Keratinocyte (primary cell): Measurements from ENCODE around the gene CD36.

Source experiments
- EZH2 ChIP-seq: IDR thresholded peaks from one replicate; pipeline ENCODE4 v1.6.1; 2012; ENCODE audit warnings: inconsistent platforms, mild to moderate bottlenecking, low read length, moderate library complexity
- TF ChIP-seq, protein P1 (sequence below), 3 experiments: IDR thresholded peaks in 1 of 3; conservative IDR thresholded peaks in 1 of 3; optimal IDR thresholded peaks in 1 of 3; 2 replicates in 2 of 3; 3 replicates in 1 of 3; pipeline versions ENCODE3 to v1.5.1; 2011; ENCODE audit warnings: low read length in 3 of 3, mild to moderate bottlenecking in 3 of 3, moderate library complexity in 2 of 3, control low read depth in 1 of 3, inconsistent platforms in 1 of 3; ENCODE audit not compliant: insufficient read depth in 2 of 3; ENCODE audit errors: extremely low read depth in 1 of 3

DNA sequence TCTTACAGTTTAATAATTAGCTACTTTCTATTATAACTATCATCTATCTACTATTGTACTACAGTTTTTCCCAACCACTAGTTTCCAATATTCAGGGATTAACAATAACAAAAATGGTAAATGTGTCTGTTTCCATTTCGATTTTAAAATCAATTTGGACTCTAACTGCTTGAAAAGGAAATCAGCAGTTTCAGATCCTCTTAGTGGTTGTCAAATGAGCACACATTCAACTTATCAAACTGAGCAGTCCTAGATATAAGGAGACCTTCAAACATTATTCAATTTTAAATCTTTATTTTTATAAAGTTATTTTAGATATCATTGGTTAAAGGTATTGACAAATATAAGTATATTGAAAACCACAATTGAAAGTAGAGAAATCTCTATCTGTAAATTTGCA, 46.8 kb upstream of the CD36 start:
- TF ChIP-seq, protein P1, sequence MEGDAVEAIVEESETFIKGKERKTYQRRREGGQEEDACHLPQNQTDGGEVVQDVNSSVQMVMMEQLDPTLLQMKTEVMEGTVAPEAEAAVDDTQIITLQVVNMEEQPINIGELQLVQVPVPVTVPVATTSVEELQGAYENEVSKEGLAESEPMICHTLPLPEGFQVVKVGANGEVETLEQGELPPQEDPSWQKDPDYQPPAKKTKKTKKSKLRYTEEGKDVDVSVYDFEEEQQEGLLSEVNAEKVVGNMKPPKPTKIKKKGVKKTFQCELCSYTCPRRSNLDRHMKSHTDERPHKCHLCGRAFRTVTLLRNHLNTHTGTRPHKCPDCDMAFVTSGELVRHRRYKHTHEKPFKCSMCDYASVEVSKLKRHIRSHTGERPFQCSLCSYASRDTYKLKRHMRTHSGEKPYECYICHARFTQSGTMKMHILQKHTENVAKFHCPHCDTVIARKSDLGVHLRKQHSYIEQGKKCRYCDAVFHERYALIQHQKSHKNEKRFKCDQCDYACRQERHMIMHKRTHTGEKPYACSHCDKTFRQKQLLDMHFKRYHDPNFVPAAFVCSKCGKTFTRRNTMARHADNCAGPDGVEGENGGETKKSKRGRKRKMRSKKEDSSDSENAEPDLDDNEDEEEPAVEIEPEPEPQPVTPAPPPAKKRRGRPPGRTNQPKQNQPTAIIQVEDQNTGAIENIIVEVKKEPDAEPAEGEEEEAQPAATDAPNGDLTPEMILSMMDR (optimal IDR thresholded peaks at IDR 0.05 in 1 of 3, IDR thresholded peaks at IDR 0.05 in 1 of 3, conservative IDR thresholded peaks at IDR 0.05 in 1 of 3; ENCODE audit: extremely low read depth in 1 of 3, insufficient read depth in 2 of 3, low read length in 3 of 3) = no peak
- TF ChIP-seq EZH2 = no peak
